Gastrocnemius medialis (tissue), 4 donors: ENCODE results near the gene UGT1A9. TPM values are rescaled to one million over a fixed set of nuclear protein-coding genes. Genes with fewer than 3 reads are reported as not detected.

ENCODE experiments used
- ATAC-seq, 2 donors: fragments of 150-250 bp; one replicate each; pipeline ENCODE4 v1.9.1; 2016
- DNase-seq, 2 donors: peaks; one replicate each; pipeline ENCODE4 v3.0.0-alpha.2; 2019
- H3K27ac ChIP-seq, 4 donors: fragments of 200-600 bp; sonication (generic); 1 replicate in 1 of 4; 2 replicates in 3 of 4; pipeline ENCODE4 v1.5.1; 2016 to 2018; ENCODE audit warnings: mild to moderate bottlenecking in 2 of 4, moderate library complexity in 1 of 4
- H3K27me3 ChIP-seq, 3 donors: fragments of 200-600 bp; sonication (generic) in 2 of 3; 1 replicate in 1 of 3; 2 replicates in 2 of 3; pipeline versions ENCODE4 v1.5.1 to v1.6.0; 2016 to 2019; ENCODE audit warnings: mild to moderate bottlenecking in 1 of 3, moderate library complexity in 1 of 3
- H3K36me3 ChIP-seq, 2 donors: fragments of 200-600 bp; sonication (generic) in 1 of 2; one replicate each; pipeline ENCODE4 v1.5.1; 2017 to 2018
- H3K4me1 ChIP-seq, 2 donors: fragments of 200-600 bp; sonication (generic) in 1 of 2; one replicate each; pipeline ENCODE4 v1.5.1; 2016 to 2017; ENCODE audit warnings: mild to moderate bottlenecking in 2 of 2
- H3K4me3 ChIP-seq, 4 donors: fragments of 200-600 bp; sonication (generic) in 3 of 4; 1 replicate in 1 of 4; 2 replicates in 3 of 4; pipeline ENCODE4 v1.5.1; 2016 to 2019; ENCODE audit warnings: mild to moderate bottlenecking in 2 of 4
- H3K9me3 ChIP-seq, 3 donors: fragments of 200-600 bp; sonication (generic) in 2 of 3; 1 replicate in 1 of 3; 2 replicates in 2 of 3; pipeline ENCODE4 v1.5.1; 2016 to 2019
- CTCF ChIP-seq, 5 experiments: fragments of 450-650 bp in 3 of 5; fragments of 200-600 bp in 2 of 5; sonication (generic) in 2 of 5; IDR thresholded peaks in 4 of 5; conservative IDR thresholded peaks in 1 of 5; 1 replicate in 4 of 5; 2 replicates in 1 of 5; pipeline ENCODE4 v1.5.1; 2016 to 2019; ENCODE audit warnings: antibody characterized with exemption in 5 of 5, mild to moderate bottlenecking in 3 of 5, moderate library complexity in 3 of 5
- POLR2A ChIP-seq, 2 donors: fragments of 450-650 bp; IDR thresholded peaks; one replicate each; pipeline ENCODE4 v1.6.1; 2017; ENCODE audit warnings: antibody characterized with exemption in 2 of 2, mild to moderate bottlenecking in 2 of 2, moderate library complexity in 2 of 2
- in situ Hi-C, 4 donors: fragments of 200-750 bp; cut with MboI; loops; one replicate each; pipeline versions ENCODE4 v1.15.0 to v1.8.0; 2017; ENCODE audit warnings: low sequenced_read_pairs in 4 of 4
- intact Hi-C: fragments of 100-400 bp; cut with DNase I; formaldehyde crosslinking; loops from one replicate; pipeline ENCODE4 v1.15.1; 2023; ENCODE audit warnings: low total_unique reads
- total RNA-seq, 4 donors: library from RNA; depleted of rRNA; stranded (reverse); fragments of >200 nt; gene quantifications; one replicate each; pipeline versions ENCODE4 v1.1.0 to v1.2.3, GENCODE V29; 2016

UGT1A9 gene
- total RNA-seq, 4 donors from 2014 or later = 0.13 to 0.38 TPM; not detected in 2

- in situ Hi-C loops (no loop called here), intact Hi-C loops (no loop called here)
- ATAC-seq (no peak), DNase-seq (no peak)
- Histone ChIP-seq H3K4me1 (no peaks in the 10 kb centered on the region), H3K4me3 (no peak overlapping the region), H3K36me3 (no peaks in the 10 kb centered on the region), H3K27ac (no peak overlapping the region), H3K27me3 (no peaks in the 10 kb centered on the region), H3K9me3 (no peaks in the 10 kb centered on the region)
- TF ChIP-seq CTCF (IDR thresholded peaks at IDR 0.05 in 4 of 5, conservative IDR thresholded peaks at IDR 0.05 in 1 of 5) (no peak), POLR2A (IDR thresholded peaks at IDR 0.05) (no peak)
These were observed 18.7 kb downstream of the UGT1A9 start for GRCh38 chr2:233690444-233690843.

- Histone ChIP-seq H3K9me3 (no peaks in the 10 kb centered on the region), H3K4me1 (no peaks in the 10 kb centered on the region), H3K27ac (no peak overlapping the region), H3K36me3 (no peaks in the 10 kb centered on the region), H3K27me3 (no peaks in the 10 kb centered on the region), H3K4me3 (no peak overlapping the region)
- DNase-seq = no peak
- in situ Hi-C loops = no loop called here
- no peak for TF ChIP-seq CTCF (IDR thresholded peaks at IDR 0.05 in 4 of 5, conservative IDR thresholded peaks at IDR 0.05 in 1 of 5)
- TF ChIP-seq POLR2A (IDR thresholded peaks at IDR 0.05) = no peak
- ATAC-seq = no peak
- intact Hi-C loops = no loop called here
These were observed 20.0 kb downstream of the UGT1A9 start for GRCh38 chr2:233691443-233692433.

- ATAC-seq (no peak), DNase-seq (no peak)
- H3K4me1 ChIP-seq = no peaks in the 10 kb centered on the region
- no peaks in the 10 kb centered on the region for H3K27me3 ChIP-seq
- H3K27ac ChIP-seq = no peak within 1 kb of the TSS
- H3K36me3 ChIP-seq = no peaks in the 10 kb centered on the region
- H3K9me3 ChIP-seq = no peaks in the 10 kb centered on the region
- in situ Hi-C loops (no loop called here), intact Hi-C loops (no loop called here)
- no peak for TF ChIP-seq CTCF (IDR thresholded peaks at IDR 0.05 in 4 of 5, conservative IDR thresholded peaks at IDR 0.05 in 1 of 5)
- TF ChIP-seq POLR2A (IDR thresholded peaks at IDR 0.05) = no peak
- no peak within 1 kb of the TSS for H3K4me3 ChIP-seq
These were observed 20.9 kb downstream of the UGT1A9 start, which contains the start of gene UGT1A6 for GRCh38 chr2:233692648-233693047. Gene UGT1A6 (plus strand): TSS chr2:233692890. CDS start chr2:233693005, 115 bp downstream.

GRCh38 chr2:233693963-233694362 is 22.3 kb downstream of the UGT1A9 start:
- H3K36me3 ChIP-seq = no peaks in the 10 kb centered on the region
- no peak for ATAC-seq
- intact Hi-C loops = no loop called here
- no peak for DNase-seq
- no peaks in the 10 kb centered on the region for H3K9me3 ChIP-seq
- no peaks in the 10 kb centered on the region for H3K4me1 ChIP-seq
- in situ Hi-C loops = no loop called here
- TF ChIP-seq CTCF (IDR thresholded peaks at IDR 0.05 in 4 of 5, conservative IDR thresholded peaks at IDR 0.05 in 1 of 5) = no peak
- no peak for TF ChIP-seq POLR2A (IDR thresholded peaks at IDR 0.05)
- no peaks in the 10 kb centered on the region for H3K27me3 ChIP-seq
- no peak overlapping the region for H3K4me3 ChIP-seq
- H3K27ac ChIP-seq = no peak overlapping the region
